ENCODE data around the gene TBC1D16. TPM values are rescaled to one million over a fixed set of nuclear protein-coding genes. Genes with fewer than 3 reads are reported as not detected.
A peak's percentile ranks its signal among the peaks of the same experiment; 100 is the strongest.

TBC1D16 gene
- total RNA-seq, 1 experiment from 2014 or later = 85.8 TPM

- H3K23me2 ChIP-seq (ENCODE audit: insufficient read length, low read depth, low read length, poor library complexity, severe bottlenecking) = no peaks in the 10 kb centered on the region
- H3K27ac Mint-ChIP-seq = peak overlapping the region; percentile 33 to 67 (median 65); a peak in 5 of 7 replicates
- H3K36me3 Mint-ChIP-seq (ENCODE audit: insufficient read depth in 1 of 3, low read depth in 3 of 3) = peaks cover 1 to 3% (median 3%) of the 10 kb centered on the region in 3 experiments; a peak in 3 of 7 replicates
- H3K9me3 ChIP-seq (ENCODE audit: control insufficient read depth, low read depth, low read length) = no peaks in the 10 kb centered on the region
- no peak overlapping the region for H3K56ac ChIP-seq (ENCODE audit: insufficient read length, low read depth, low read length)
- no peaks in the 10 kb centered on the region for H3K27me3 ChIP-seq (ENCODE audit: insufficient read depth, low read length)
- H4K20me1 ChIP-seq (ENCODE audit: control insufficient read depth, insufficient read depth, insufficient read length) = no peaks in the 10 kb centered on the region
- H2AK5ac ChIP-seq (ENCODE audit: insufficient read length, low read length) = no peak overlapping the region
- no peaks in the 10 kb centered on the region for H3K4me1 ChIP-seq (ENCODE audit: insufficient read depth, low read length)
- no peak overlapping the region for H3K14ac ChIP-seq (ENCODE audit: insufficient read depth, low read length)
- no peak overlapping the region for H3T11ph ChIP-seq (ENCODE audit: low read length)
- no peak for TF ChIP-seq CTCF (conservative IDR thresholded peaks at IDR 0.05)
- no peak overlapping the region for H4K8ac ChIP-seq (replicated peaks; ENCODE audit: insufficient read length, low read depth, low read length)
- H3K27me3 Mint-ChIP-seq (ENCODE audit: low read depth) = no peaks in the 10 kb centered on the region; the same call in 1 of the 2 replicates
- peak; percentile 20 for DNase-seq
- no peaks in the 10 kb centered on the region for H3K9me3 Mint-ChIP-seq
- no peak overlapping the region for H3K23ac ChIP-seq (ENCODE audit: insufficient read length, low read depth, low read length)
- no peak overlapping the region for H3K27ac ChIP-seq (ENCODE audit: insufficient read length, low read depth, low read length)
- no peak overlapping the region for H3K4me2 ChIP-seq (ENCODE audit: insufficient read depth, insufficient read length, low read length)
- no peak overlapping the region for H2BK5ac ChIP-seq (ENCODE audit: insufficient read length, low read length)
- H3K18ac ChIP-seq (ENCODE audit: insufficient read length, low read depth, low read length) = no peak overlapping the region
- H2BK20ac ChIP-seq (ENCODE audit: low read depth, low read length, poor library complexity, severe bottlenecking) = no peak overlapping the region
- no peak overlapping the region for H2BK15ac ChIP-seq (ENCODE audit: low read depth, low read length)
- H2BK120ac ChIP-seq (ENCODE audit: low read depth, low read length, poor library complexity, severe bottlenecking) = no peak overlapping the region
- H3K79me1 ChIP-seq (ENCODE audit: insufficient read depth, low read depth, low read length, poor library complexity, severe bottlenecking) = no peaks in the 10 kb centered on the region
- H3K4me3 Mint-ChIP-seq = no peak overlapping the region
- H3K4me1 Mint-ChIP-seq = peaks cover 13 to 35% of the 10 kb centered on the region in 2 experiments
- WGBS (ENCODE audit: extremely low coverage, insufficient read length, low lambda C conversion rate) = no CpG with 5 or more reads among the region's 15 CpGs
- no peak overlapping the region for H2BK12ac ChIP-seq (ENCODE audit: insufficient read length, low read depth, low read length)
- 0 out of 2 replicates have a peak, but pooled peaks cover 2% of the 10 kb centered on the region for H3K79me2 ChIP-seq (ENCODE audit: insufficient read depth, low read length)
- no peak overlapping the region for H3K4ac ChIP-seq (ENCODE audit: low read depth, low read length)
- no peak overlapping the region for H4K91ac ChIP-seq (ENCODE audit: insufficient read length, low read depth, low read length)
- no peak overlapping the region for H3K9ac ChIP-seq (ENCODE audit: extremely low read depth, insufficient read length, low read length)
- H4K5ac ChIP-seq (ENCODE audit: insufficient read length, low read depth, low read length) = no peak overlapping the region
- H2AFZ ChIP-seq (ENCODE audit: low read length) = no peak overlapping the region
Measured at GRCh38 chr17:79981090-79981489, 54.6 kb downstream of the TBC1D16 start.
